SK-N-SH treated with all-trans-retinoic acid at 6 μM for 48 hours (cell line): ENCODE results near the gene LUM.

ENCODE experiments used
- ATAC-seq: fragments of 200-7000 bp; cut with Tn5 transposase; 3 replicates; pipeline ENCODE4 v1.9.1; 2020; ENCODE audit warnings: mild to moderate bottlenecking, moderate library complexity
- ARNTL ChIP-seq: fragments of 450-650 bp; formaldehyde crosslinking; IDR thresholded peaks from 2 replicates; pipeline ENCODE4 v1.5.0; 2020; ENCODE audit warnings: low read depth, mild to moderate bottlenecking, moderate library complexity, borderline replicate concordance
- BACH2 ChIP-seq: fragments of 250-450 bp; sonication (Bioruptor Pico); IDR thresholded peaks from 2 replicates; pipeline ENCODE4 v1.9.0; 2021; ENCODE audit warnings: mild to moderate bottlenecking, borderline replicate concordance
- CREB5 ChIP-seq: fragments of 250-450 bp; sonication (Bioruptor Pico); IDR thresholded peaks from 2 replicates; pipeline ENCODE4 v1.5.1; 2020; ENCODE audit warnings: low read depth, mild to moderate bottlenecking, moderate library complexity
- CSDC2 ChIP-seq: fragments of 250-450 bp; sonication (Bioruptor Pico); IDR thresholded peaks from 2 replicates; pipeline ENCODE4 v1.5.0; 2020; ENCODE audit warnings: mild to moderate bottlenecking, moderate library complexity
- CSRNP3 ChIP-seq: fragments of 250-450 bp; sonication (Bioruptor Pico); IDR thresholded peaks from 2 replicates; pipeline ENCODE4 v1.5.1; 2021; ENCODE audit warnings: mild to moderate bottlenecking, moderate library complexity
- ESRRG ChIP-seq: fragments of 250-450 bp; sonication (Bioruptor Pico); IDR thresholded peaks from 2 replicates; pipeline ENCODE4 v1.6.1; 2021; ENCODE audit warnings: mild to moderate bottlenecking
- GLIS3 ChIP-seq: fragments of 250-450 bp; sonication (Bioruptor Pico); IDR thresholded peaks from 2 replicates; pipeline ENCODE4 v1.5.0; 2020; ENCODE audit warnings: mild to moderate bottlenecking, moderate library complexity
- ISL1 ChIP-seq: fragments of 250-450 bp; sonication (Bioruptor Pico); IDR thresholded peaks from 2 replicates; pipeline ENCODE4 v2.1.2; 2022; ENCODE audit warnings: mild to moderate bottlenecking, moderate library complexity
- OSR1 ChIP-seq: fragments of 250-450 bp; sonication (Bioruptor Pico); IDR thresholded peaks from 2 replicates; pipeline ENCODE4 v1.8.0; 2022; ENCODE audit warnings: moderate library complexity, mild to moderate bottlenecking, inconsistent platforms
- PATZ1 ChIP-seq: fragments of 250-450 bp; sonication (Bioruptor Pico); IDR thresholded peaks from 2 replicates; pipeline ENCODE4 v1.8.0; 2020; ENCODE audit warnings: mild to moderate bottlenecking, moderate library complexity, borderline replicate concordance
- POU6F1 ChIP-seq: fragments of 250-450 bp; sonication (Bioruptor Pico); IDR thresholded peaks from 2 replicates; pipeline ENCODE4 v1.8.0; 2021; ENCODE audit warnings: low read depth, mild to moderate bottlenecking, moderate library complexity, borderline replicate concordance
- PPARA ChIP-seq: fragments of 250-450 bp; sonication (Bioruptor Pico); IDR thresholded peaks from 2 replicates; pipeline ENCODE4 v1.5.0; 2020; ENCODE audit warnings: mild to moderate bottlenecking, borderline replicate concordance
- RARB ChIP-seq: fragments of 250-450 bp; sonication (Bioruptor Pico); IDR thresholded peaks from 2 replicates; pipeline ENCODE4 v1.8.0; 2021; ENCODE audit warnings: mild to moderate bottlenecking, moderate library complexity
- SNAI2 ChIP-seq: fragments of 250-450 bp; sonication (Bioruptor Pico); IDR thresholded peaks from 2 replicates; pipeline ENCODE4 v1.5.0; 2020; ENCODE audit warnings: mild to moderate bottlenecking, moderate library complexity
- TCF4 ChIP-seq: fragments of 250-450 bp; sonication (Bioruptor Pico); IDR thresholded peaks from 2 replicates; pipeline ENCODE4 v1.8.0; 2021; ENCODE audit warnings: mild to moderate bottlenecking, moderate library complexity, borderline replicate concordance
- TOX ChIP-seq: fragments of 250-450 bp; sonication (Bioruptor Pico); IDR thresholded peaks from 2 replicates; pipeline ENCODE4 v1.8.0; 2021; ENCODE audit warnings: mild to moderate bottlenecking, moderate library complexity, borderline replicate concordance
- TSHZ2 ChIP-seq: fragments of 250-450 bp; sonication (Bioruptor Pico); IDR thresholded peaks from 2 replicates; pipeline ENCODE4 v1.5.0; 2020; ENCODE audit warnings: mild to moderate bottlenecking, moderate library complexity
- ZC3H10 ChIP-seq: fragments of 250-450 bp; sonication (Bioruptor Pico); IDR thresholded peaks from 2 replicates; pipeline ENCODE4 v1.5.1; 2021; ENCODE audit warnings: mild to moderate bottlenecking, moderate library complexity
- ZFP3 ChIP-seq: fragments of 250-450 bp; sonication (Bioruptor Pico); IDR thresholded peaks from 2 replicates; pipeline ENCODE4 v1.5.0; 2020; ENCODE audit warnings: mild to moderate bottlenecking, moderate library complexity
- ZFP30 ChIP-seq: fragments of 450-650 bp; formaldehyde crosslinking; IDR thresholded peaks from 2 replicates; pipeline ENCODE4 v1.5.0; 2022; ENCODE audit warnings: mild to moderate bottlenecking, moderate library complexity
- ZNF565 ChIP-seq: fragments of 450-650 bp; formaldehyde crosslinking; conservative IDR thresholded peaks from 2 replicates; pipeline ENCODE4 v1.5.0; 2020; ENCODE audit warnings: low read depth, mild to moderate bottlenecking, moderate library complexity
- ZNF70 ChIP-seq: fragments of 450-650 bp; formaldehyde crosslinking; IDR thresholded peaks from 2 replicates; pipeline ENCODE4 v1.5.0; 2020; ENCODE audit warnings: mild to moderate bottlenecking, moderate library complexity
- ZNF8 ChIP-seq: fragments of 450-650 bp; formaldehyde crosslinking; IDR thresholded peaks from 2 replicates; pipeline ENCODE4 v1.5.0; 2020; ENCODE audit warnings: mild to moderate bottlenecking, moderate library complexity

The LUM gene

GRCh38 chr12:91098461-91098860 lies 12.8 kb downstream of the LUM start (continued):
- no peak for TF ChIP-seq CREB5 (CRISPR knock-in tag)

- no peak for ATAC-seq
- TF ChIP-seq PPARA (CRISPR knock-in tag): no peak
- no peak for TF ChIP-seq ZNF565 (CRISPR knock-in tag)
- no peak for TF ChIP-seq CSRNP3 (CRISPR knock-in tag)
- no peak for TF ChIP-seq ARNTL
- no peak for TF ChIP-seq TOX
- no peak for TF ChIP-seq SNAI2 (CRISPR knock-in tag)
- TF ChIP-seq TCF4 (CRISPR knock-in tag): no peak
- TF ChIP-seq ZFP3: no peak
- no peak for TF ChIP-seq GLIS3 (CRISPR knock-in tag)
- no peak for TF ChIP-seq ZC3H10 (CRISPR knock-in tag)
- no peak for TF ChIP-seq CREB5 (CRISPR knock-in tag)
- TF ChIP-seq ZNF70 (CRISPR knock-in tag): no peak
- no peak for TF ChIP-seq BACH2 (CRISPR knock-in tag)
Measured at GRCh38 chr12:91094957-91095356, 16.3 kb downstream of the LUM start.

GRCh38 chr12:91094032-91094662 lies 17.1 kb downstream of the LUM start:
- TF ChIP-seq ZNF8 (CRISPR knock-in tag) (no peak), PPARA (CRISPR knock-in tag) (no peak), OSR1 (no peak), ZNF70 (CRISPR knock-in tag) (no peak), CSDC2 (CRISPR knock-in tag) (no peak), ZNF565 (CRISPR knock-in tag) (no peak), ZFP30 (no peak), CREB5 (CRISPR knock-in tag) (no peak), ARNTL (no peak), PATZ1 (CRISPR knock-in tag) (no peak), RARB (CRISPR knock-in tag) (no peak), ZFP3 (no peak), TSHZ2 (CRISPR knock-in tag) (no peak), ESRRG (no peak), ISL1 (CRISPR knock-in tag) (no peak), CSRNP3 (CRISPR knock-in tag) (no peak), POU6F1 (CRISPR knock-in tag) (no peak), SNAI2 (CRISPR knock-in tag) (no peak), TCF4 (CRISPR knock-in tag) (no peak), BACH2 (CRISPR knock-in tag) (no peak)
- no peak for ATAC-seq
